Sigmoid colon (tissue), 7 donors: Measurements from ENCODE around the gene CENPP. TPM values are rescaled to one million over a fixed set of nuclear protein-coding genes. Genes with fewer than 3 reads are reported as not detected.

Experiments used
- DNase-seq: peaks from one replicate; pipeline ENCODE4 v3.0.0-alpha.2; 2019
- H3K27ac ChIP-seq, 4 donors: fragments of 200-600 bp; sonication (generic); one replicate each; pipeline ENCODE4 v1.5.1; 2016 to 2019; ENCODE audit warnings: mild to moderate bottlenecking in 1 of 4
- H3K27me3 ChIP-seq, 3 donors: fragments of 200-600 bp; sonication (generic); one replicate each; pipeline ENCODE4 v1.5.1; 2019; ENCODE audit warnings: mild to moderate bottlenecking in 1 of 3
- H3K36me3 ChIP-seq, 4 donors: fragments of 200-600 bp; sonication (generic); one replicate each; pipeline ENCODE4 v1.5.1; 2016 to 2019
- H3K4me1 ChIP-seq, 4 donors: fragments of 200-600 bp; sonication (generic); one replicate each; pipeline ENCODE4 v1.5.1; 2017 to 2019
- H3K4me3 ChIP-seq, 4 donors: fragments of 200-600 bp; sonication (generic); one replicate each; pipeline ENCODE4 v1.5.1; 2017 to 2019; ENCODE audit warnings: mild to moderate bottlenecking in 2 of 4, moderate library complexity in 1 of 4
- H3K9me3 ChIP-seq, 4 donors: fragments of 200-600 bp in 3 of 4; sonication (generic) in 3 of 4; one replicate each; pipeline versions ENCODE4 v1.5.1 to v1.6.1; 2013 to 2019
- EP300 ChIP-seq, 4 donors: sonication (generic); formaldehyde crosslinking; IDR thresholded peaks; one replicate each; pipeline ENCODE4 v1.6.1; 2017; ENCODE audit warnings: antibody characterized with exemption in 4 of 4
- POLR2A ChIP-seq, 2 donors: fragments of 450-650 bp; IDR thresholded peaks; one replicate each; pipeline ENCODE4 v1.6.1; 2016; ENCODE audit warnings: antibody characterized with exemption in 2 of 2, mild to moderate bottlenecking in 2 of 2, moderate library complexity in 2 of 2
- POLR2AphosphoS5 ChIP-seq, 4 donors: sonication (generic); formaldehyde crosslinking; IDR thresholded peaks; one replicate each; pipeline ENCODE4 v1.6.1; 2017; ENCODE audit warnings: antibody characterized with exemption in 4 of 4
- WGBS, 2 donors: extraction: QIAGEN DNeasy Blood & Tissue Kit; methylation state at CpG; one replicate each; pipeline ENCODE4 v1.1.7; 2013; 5-methylcytosine and 5-hydroxymethylcytosine counted together
- intact Hi-C: fragments of 100-400 bp; cut with DNase I; formaldehyde crosslinking; loops from one replicate; pipeline ENCODE4 v1.15.1; 2023
- polyA plus RNA-seq, 3 donors: library from polyadenylated mRNA; stranded (reverse); fragments of 200-250 nt; gene quantifications; one replicate each; pipeline ENCODE4 v1.2.3, GENCODE V29; 2013
- total RNA-seq, 4 donors: library from RNA; depleted of rRNA; stranded (reverse); fragments of >200 nt; gene quantifications; one replicate each; pipeline ENCODE4 v1.1.0, GENCODE V29; 2016
- TF ChIP-seq, protein P1 (sequence below), 4 experiments: fragments of 450-650 bp in 3 of 4; fragments of 200-600 bp in 1 of 4; IDR thresholded peaks; one replicate each; pipeline ENCODE4 v1.5.1; 2016 to 2019; ENCODE audit warnings: antibody characterized with exemption in 4 of 4, mild to moderate bottlenecking in 3 of 4, moderate library complexity in 2 of 4
- donor health status: healthy with polysubstance abuse.
- donor health status: Bipolar disorder and iron deficiency.
- donor health status: healthy.

CENPP gene
- total and polyA plus RNA-seq, 7 donors: 0.60 to 11.9 (median 2.4) TPM

- 76 to 85% methylated on average over 3 of the region's 3 CpGs for WGBS, 2 donors
- intact Hi-C loops: no loop called here
- H3K4me3 ChIP-seq: peak within 1 kb of the TSS in 3 of 4 donors; percentile 4 to 40 (median 27)
Measured at GRCh38 chr9:92482329-92482728, 156.6 kb downstream of the CENPP start, which contains the start of gene ASPN. Gene ASPN, minus strand, starts transcription at chr9:92482506.

GRCh38 chr9:92482805-92483204, 157.1 kb downstream of the CENPP start:
- H3K27ac ChIP-seq: peak overlapping the region in 2 of 4 donors; percentile 78 to 90
- TF ChIP-seq, protein P1, sequence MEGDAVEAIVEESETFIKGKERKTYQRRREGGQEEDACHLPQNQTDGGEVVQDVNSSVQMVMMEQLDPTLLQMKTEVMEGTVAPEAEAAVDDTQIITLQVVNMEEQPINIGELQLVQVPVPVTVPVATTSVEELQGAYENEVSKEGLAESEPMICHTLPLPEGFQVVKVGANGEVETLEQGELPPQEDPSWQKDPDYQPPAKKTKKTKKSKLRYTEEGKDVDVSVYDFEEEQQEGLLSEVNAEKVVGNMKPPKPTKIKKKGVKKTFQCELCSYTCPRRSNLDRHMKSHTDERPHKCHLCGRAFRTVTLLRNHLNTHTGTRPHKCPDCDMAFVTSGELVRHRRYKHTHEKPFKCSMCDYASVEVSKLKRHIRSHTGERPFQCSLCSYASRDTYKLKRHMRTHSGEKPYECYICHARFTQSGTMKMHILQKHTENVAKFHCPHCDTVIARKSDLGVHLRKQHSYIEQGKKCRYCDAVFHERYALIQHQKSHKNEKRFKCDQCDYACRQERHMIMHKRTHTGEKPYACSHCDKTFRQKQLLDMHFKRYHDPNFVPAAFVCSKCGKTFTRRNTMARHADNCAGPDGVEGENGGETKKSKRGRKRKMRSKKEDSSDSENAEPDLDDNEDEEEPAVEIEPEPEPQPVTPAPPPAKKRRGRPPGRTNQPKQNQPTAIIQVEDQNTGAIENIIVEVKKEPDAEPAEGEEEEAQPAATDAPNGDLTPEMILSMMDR (IDR thresholded peaks at IDR 0.05): no peak
- TF ChIP-seq EP300 (IDR thresholded peaks at IDR 0.05): no peak
- no peak for TF ChIP-seq POLR2AphosphoS5 (IDR thresholded peaks at IDR 0.05)
- no peak for TF ChIP-seq POLR2A (IDR thresholded peaks at IDR 0.05)
- H3K36me3 ChIP-seq: no peaks in the 10 kb centered on the region
- no peaks in the 10 kb centered on the region for H3K9me3 ChIP-seq
- peaks cover 0 to 80% (median 47%) of the 10 kb centered on the region in 4 donors for H3K4me1 ChIP-seq
- H3K27me3 ChIP-seq: no peaks in the 10 kb centered on the region
- peak overlapping the region in 1 of 4 donors; percentile 40 for H3K4me3 ChIP-seq
- intact Hi-C loops: no loop called here
- DNase-seq: no peak

More at GRCh38 chr9:92482329-92482728, 156.6 kb downstream of the CENPP start, which contains the start of gene ASPN:
- no peaks in the 10 kb centered on the region for H3K9me3 ChIP-seq
- H3K36me3 ChIP-seq: no peaks in the 10 kb centered on the region
- TF ChIP-seq, protein P1 (IDR thresholded peaks at IDR 0.05): no peak
- TF ChIP-seq POLR2AphosphoS5 (IDR thresholded peaks at IDR 0.05) (peak; percentile 43 to 76 (median 72)), POLR2A (IDR thresholded peaks at IDR 0.05) (peak in 1 of 2 donors; percentile 19)
- DNase-seq: no peak
- peaks cover 0 to 80% (median 51%) of the 10 kb centered on the region in 4 donors for H3K4me1 ChIP-seq
- no peaks in the 10 kb centered on the region for H3K27me3 ChIP-seq
- H3K27ac ChIP-seq: peak within 1 kb of the TSS; percentile 61 to 90 (median 74)

GRCh38 chr9:92483627-92484545, 158.1 kb downstream of the CENPP start:
- Histone ChIP-seq H3K36me3 (no peaks in the 10 kb centered on the region), H3K27me3 (no peaks in the 10 kb centered on the region), H3K27ac (peak overlapping the region; percentile 31 to 90 (median 62)), H3K4me3 (no peak overlapping the region), H3K4me1 (peaks cover 0 to 78% (median 51%) of the 10 kb centered on the region in 4 donors), H3K9me3 (no peaks in the 10 kb centered on the region)
- DNase-seq: no peak
- TF ChIP-seq POLR2AphosphoS5 (IDR thresholded peaks at IDR 0.05): no peak
- TF ChIP-seq, protein P1 (IDR thresholded peaks at IDR 0.05): no peak
- no peak for TF ChIP-seq POLR2A (IDR thresholded peaks at IDR 0.05)
- no peak for TF ChIP-seq EP300 (IDR thresholded peaks at IDR 0.05)
- WGBS, 2 donors: 85% methylated on average over 5 of the region's 5 CpGs
- intact Hi-C loops: no loop called here

DNA sequence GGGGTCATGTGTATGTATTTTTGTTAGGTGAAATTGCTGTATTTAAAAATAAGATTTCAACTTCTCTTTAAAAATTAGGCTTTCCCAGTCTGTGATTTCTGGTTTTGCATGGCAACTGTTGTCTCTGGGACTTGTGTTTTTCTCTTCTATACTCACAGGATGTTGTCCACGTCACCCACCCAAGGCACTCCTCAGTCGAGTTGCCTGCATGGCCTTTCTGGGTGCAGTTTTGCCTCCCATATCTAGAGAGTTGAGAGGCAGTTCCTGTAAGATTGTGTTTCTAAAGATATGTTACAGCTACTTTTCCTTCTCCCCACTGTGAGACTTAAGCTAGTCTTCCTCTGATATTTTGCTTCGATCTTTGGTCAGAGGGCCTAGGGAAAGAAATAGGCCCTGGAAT, 158.8 kb downstream of the CENPP start:
- Histone ChIP-seq H3K9me3 (no peaks in the 10 kb centered on the region), H3K4me1 (peaks cover 0 to 78% (median 50%) of the 10 kb centered on the region in 4 donors)
- intact Hi-C loops: no loop called here

More for the DNA sequence above, 158.8 kb downstream of the CENPP start:
- H3K27me3 ChIP-seq: no peaks in the 10 kb centered on the region
- H3K4me3 ChIP-seq: no peak overlapping the region
- H3K27ac ChIP-seq: peak overlapping the region in 2 of 4 donors; percentile 78 to 90
- H3K36me3 ChIP-seq: no peaks in the 10 kb centered on the region
- TF ChIP-seq, protein P1 (IDR thresholded peaks at IDR 0.05): no peak
- no peak for TF ChIP-seq POLR2AphosphoS5 (IDR thresholded peaks at IDR 0.05)
- no peak for TF ChIP-seq POLR2A (IDR thresholded peaks at IDR 0.05)
- TF ChIP-seq EP300 (IDR thresholded peaks at IDR 0.05): no peak
- DNase-seq: no peak
- WGBS, 2 donors: 87 to 94% methylated on average over 3 of the region's 3 CpGs
